Measurements from ENCODE around the gene NFRKB.

The NFRKB gene

DNA sequence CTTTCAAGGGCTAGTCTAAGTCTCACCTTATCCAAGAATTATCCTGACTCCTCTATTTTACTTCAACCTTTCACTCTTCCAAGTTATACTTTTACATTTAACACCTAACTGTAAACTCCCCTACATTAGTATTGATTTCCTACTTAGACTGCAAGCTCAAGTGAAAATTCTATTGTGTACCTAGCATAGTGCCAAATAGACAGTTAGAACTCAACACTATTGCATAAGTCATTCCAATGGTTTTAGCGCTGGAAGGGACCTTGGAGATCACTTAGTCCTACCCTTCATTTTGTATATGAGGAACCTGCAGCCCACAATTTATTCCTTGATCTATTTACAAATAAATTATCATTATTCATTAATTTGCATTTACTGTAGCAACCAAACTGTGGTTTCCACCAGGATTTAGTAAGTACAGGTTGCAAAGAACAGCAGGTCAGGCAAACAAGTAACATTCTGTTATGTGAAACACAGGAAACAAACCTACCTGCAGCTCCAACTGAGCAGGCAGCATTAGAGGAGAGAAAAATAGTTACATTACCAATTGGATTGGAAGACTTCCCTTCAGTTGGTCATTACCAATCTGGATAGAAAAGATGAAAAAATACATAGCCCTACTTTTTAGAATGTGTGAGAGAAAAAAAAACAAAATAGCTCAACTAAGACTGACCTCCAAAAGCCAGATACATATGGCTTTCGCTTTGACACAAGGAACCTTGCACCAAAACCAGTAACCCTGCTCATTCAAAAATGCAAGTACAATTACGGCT lies 33.7 kb upstream of the NFRKB start:
- Histone ChIP-seq H3K36me3 (ENCODE audit: insufficient read depth, low read length) (peaks cover 2% of the 10 kb centered on the region; the same call in 1 of the 2 replicates), H3K4me1 (ENCODE audit: insufficient read depth, low read length) (no peaks in the 10 kb centered on the region), H3K9ac (ENCODE audit: low read depth, low read length) (no peak overlapping the region), H3K9me3 (ENCODE audit: control insufficient read depth, insufficient read depth, low read length) (no peaks in the 10 kb centered on the region)

DNA sequence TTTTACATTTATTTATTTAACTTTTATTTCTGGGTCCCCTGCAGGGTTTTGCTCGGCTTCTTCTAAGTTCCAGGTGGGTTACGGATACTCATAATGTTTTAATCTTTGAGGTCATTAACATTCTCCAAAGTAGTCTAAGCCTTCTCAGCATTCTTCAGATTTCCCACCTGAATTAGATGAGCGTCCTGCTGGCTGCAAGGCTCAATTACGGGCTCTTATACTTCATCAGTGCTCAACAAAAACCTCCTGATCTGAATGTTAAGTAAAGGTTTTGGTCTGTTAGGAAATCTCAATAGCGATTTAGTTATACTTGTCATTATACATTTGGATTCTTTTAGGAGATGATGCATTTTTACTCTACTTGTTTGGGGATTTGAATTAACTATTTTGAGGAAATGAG lies 27.3 kb upstream of the NFRKB start:
- Histone ChIP-seq H3K9ac (ENCODE audit: low read depth, low read length) (no peak overlapping the region), H3K4me1 (ENCODE audit: insufficient read depth, low read length) (no peaks in the 10 kb centered on the region), H3K36me3 (ENCODE audit: insufficient read depth, low read length) (no peaks in the 10 kb centered on the region), H3K9me3 (ENCODE audit: control insufficient read depth, insufficient read depth, low read length) (no peaks in the 10 kb centered on the region)

DNA sequence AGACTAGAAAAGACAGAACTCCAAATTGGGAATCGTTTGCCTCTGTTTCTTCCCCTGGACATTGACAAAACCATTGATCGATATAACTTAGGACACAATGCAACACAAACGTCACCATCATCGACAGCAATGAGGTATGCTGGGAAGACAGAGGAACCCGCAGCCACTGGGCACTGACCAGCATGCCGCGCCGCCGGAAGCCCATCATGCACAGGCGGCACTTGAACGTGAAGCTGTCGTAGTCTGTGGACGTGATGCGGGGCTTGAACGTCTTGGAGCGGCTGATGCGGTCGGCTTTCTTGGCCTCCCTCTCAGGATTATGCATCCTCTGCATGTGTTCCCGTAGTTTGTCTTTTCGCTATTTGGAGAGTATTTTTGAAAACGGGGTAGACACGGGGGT lies 23.0 kb upstream of the NFRKB start:
- no peaks in the 10 kb centered on the region for H3K9me3 ChIP-seq (ENCODE audit: control insufficient read depth, insufficient read depth, low read length)
- H3K36me3 ChIP-seq (ENCODE audit: insufficient read depth, low read length), result peaks cover 2% of the 10 kb centered on the region; the same call in 1 of the 2 replicates
- no peak overlapping the region for H3K9ac ChIP-seq (ENCODE audit: low read depth, low read length)
- no peaks in the 10 kb centered on the region for H3K4me1 ChIP-seq (ENCODE audit: insufficient read depth, low read length)

DNA sequence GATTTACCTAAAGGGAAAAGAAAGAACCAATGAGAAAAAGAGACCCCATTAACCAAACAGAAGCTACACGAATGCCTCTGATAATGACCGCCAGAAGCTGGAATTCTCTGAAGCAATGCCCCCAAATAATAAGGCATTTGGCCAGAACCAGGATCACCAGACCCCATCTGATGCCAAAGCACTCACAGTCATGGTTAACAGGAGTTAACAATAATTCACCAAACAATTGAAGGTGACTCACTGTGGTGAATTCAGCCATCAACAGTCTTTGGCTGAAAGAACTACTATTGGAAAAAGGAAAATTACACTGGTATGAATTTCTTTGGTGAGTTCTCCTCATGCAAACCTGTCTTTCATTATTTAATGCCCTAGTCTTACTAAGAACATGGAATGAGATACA lies 21.9 kb upstream of the NFRKB start:
- Histone ChIP-seq H3K9ac (ENCODE audit: low read depth, low read length) (no peak overlapping the region), H3K36me3 (ENCODE audit: insufficient read depth, low read length) (peaks cover 2% of the 10 kb centered on the region; the same call in 1 of the 2 replicates), H3K4me1 (ENCODE audit: insufficient read depth, low read length) (no peaks in the 10 kb centered on the region), H3K9me3 (ENCODE audit: control insufficient read depth, insufficient read depth, low read length) (no peaks in the 10 kb centered on the region)

DNA sequence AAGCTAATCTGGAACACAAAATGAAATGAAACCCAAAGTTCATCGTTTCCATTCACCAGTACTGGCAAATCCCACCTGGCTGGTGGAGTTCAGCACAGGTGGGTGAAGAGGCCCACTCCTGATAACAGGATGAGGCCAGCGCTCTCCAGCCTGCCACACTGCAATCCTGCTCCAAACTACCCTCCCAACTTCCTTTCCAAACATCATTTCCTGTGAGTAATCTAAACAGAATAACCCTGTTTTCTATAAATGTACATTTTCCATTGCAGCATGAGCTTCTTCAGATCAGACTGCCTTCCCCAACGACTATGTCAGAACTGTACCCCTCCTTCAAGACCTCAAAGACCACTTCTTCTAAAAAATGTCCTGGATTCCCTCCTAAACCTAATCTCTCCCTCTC lies 15.9 kb upstream of the NFRKB start:
- no peaks in the 10 kb centered on the region; the same call in 1 of the 2 replicates for H3K4me1 ChIP-seq (ENCODE audit: insufficient read depth, low read length)
- H3K9ac ChIP-seq (ENCODE audit: low read depth, low read length), result no peak overlapping the region
- H3K36me3 ChIP-seq (ENCODE audit: insufficient read depth, low read length), result peaks cover 2% of the 10 kb centered on the region; the same call in 1 of the 2 replicates
- H3K9me3 ChIP-seq (ENCODE audit: control insufficient read depth, insufficient read depth, low read length), result no peaks in the 10 kb centered on the region

DNA sequence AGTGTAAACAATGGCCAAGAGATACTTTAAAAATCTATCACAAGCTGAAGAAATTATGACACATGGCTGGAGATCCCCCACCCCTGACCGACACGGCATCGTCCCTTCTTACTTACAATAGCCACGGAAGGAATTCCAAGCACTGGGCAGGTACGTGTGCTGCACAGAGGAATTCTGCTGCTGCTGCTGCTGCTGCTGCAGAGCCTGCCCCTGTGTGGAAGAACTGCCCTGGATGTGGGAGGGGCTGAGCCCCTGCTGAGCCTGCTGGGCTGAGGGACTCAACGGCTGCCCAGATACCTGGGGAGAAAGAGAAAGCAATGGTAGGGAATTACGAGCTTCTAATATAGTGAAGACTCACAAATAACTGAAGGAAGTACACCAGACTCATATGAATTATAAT lies 15.0 kb upstream of the NFRKB start:
- Histone ChIP-seq H3K36me3 (ENCODE audit: insufficient read depth, low read length) (peaks cover 2% of the 10 kb centered on the region; the same call in 1 of the 2 replicates), H3K4me1 (ENCODE audit: insufficient read depth, low read length) (no peaks in the 10 kb centered on the region; the same call in 1 of the 2 replicates), H3K9me3 (ENCODE audit: control insufficient read depth, insufficient read depth, low read length) (no peaks in the 10 kb centered on the region), H3K9ac (ENCODE audit: low read depth, low read length) (no peak overlapping the region)

DNA sequence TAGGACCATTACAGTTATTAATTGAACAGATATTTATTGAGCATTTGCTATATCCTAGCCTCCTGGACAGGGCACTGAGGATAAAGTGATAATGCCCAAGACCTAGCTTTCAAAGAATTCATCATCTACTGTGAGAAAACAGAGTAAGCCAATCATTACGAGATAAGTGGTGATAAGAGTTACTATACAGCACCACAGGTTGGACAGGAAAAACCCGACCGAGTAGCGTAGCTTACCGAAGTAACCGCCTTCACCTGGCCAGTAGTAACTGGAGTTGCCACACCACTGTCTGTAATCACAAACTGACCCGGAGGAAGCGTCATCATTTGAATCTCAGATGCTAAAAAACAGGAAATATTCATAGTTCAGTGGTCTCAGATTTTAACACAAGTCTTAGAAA lies 10.0 kb upstream of the NFRKB start:
- Histone ChIP-seq H3K4me1 (ENCODE audit: insufficient read depth, low read length) (no peaks in the 10 kb centered on the region; the same call in 1 of the 2 replicates), H3K9ac (ENCODE audit: low read depth, low read length) (no peak overlapping the region), H3K36me3 (ENCODE audit: insufficient read depth, low read length) (no peaks in the 10 kb centered on the region; the same call in 1 of the 2 replicates), H3K9me3 (ENCODE audit: control insufficient read depth, insufficient read depth, low read length) (no peaks in the 10 kb centered on the region)

DNA sequence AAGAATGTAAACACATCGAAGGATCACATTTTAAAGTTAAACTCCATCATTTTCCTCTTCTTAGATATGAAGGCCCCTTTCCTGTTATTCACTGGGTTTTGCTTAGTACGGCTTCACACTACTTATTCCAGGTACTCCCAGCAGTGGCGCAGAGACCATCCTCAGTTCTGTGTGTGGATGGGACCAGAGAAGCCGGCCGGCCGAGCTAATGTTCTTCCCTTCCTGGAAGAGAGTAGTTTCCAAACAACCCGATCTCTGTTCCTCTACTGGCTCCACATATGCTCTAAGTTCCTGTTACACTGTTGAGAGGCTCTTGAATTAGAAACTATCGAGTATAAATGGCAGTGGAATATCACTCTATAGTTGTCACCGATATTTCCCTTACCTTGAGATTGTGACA lies 684 bp upstream of the NFRKB start:
- H3K9me3 ChIP-seq (ENCODE audit: control insufficient read depth, insufficient read depth, low read length), result no peaks in the 10 kb centered on the region
- peak overlapping the region; percentile 40 for H3K9ac ChIP-seq (ENCODE audit: low read depth, low read length)
- peaks cover 8% of the 10 kb centered on the region; the same call in 1 of the 2 replicates for H3K4me1 ChIP-seq (ENCODE audit: insufficient read depth, low read length)
- H3K36me3 ChIP-seq (ENCODE audit: insufficient read depth, low read length), result peaks cover 3% of the 10 kb centered on the region; the same call in 1 of the 2 replicates

DNA sequence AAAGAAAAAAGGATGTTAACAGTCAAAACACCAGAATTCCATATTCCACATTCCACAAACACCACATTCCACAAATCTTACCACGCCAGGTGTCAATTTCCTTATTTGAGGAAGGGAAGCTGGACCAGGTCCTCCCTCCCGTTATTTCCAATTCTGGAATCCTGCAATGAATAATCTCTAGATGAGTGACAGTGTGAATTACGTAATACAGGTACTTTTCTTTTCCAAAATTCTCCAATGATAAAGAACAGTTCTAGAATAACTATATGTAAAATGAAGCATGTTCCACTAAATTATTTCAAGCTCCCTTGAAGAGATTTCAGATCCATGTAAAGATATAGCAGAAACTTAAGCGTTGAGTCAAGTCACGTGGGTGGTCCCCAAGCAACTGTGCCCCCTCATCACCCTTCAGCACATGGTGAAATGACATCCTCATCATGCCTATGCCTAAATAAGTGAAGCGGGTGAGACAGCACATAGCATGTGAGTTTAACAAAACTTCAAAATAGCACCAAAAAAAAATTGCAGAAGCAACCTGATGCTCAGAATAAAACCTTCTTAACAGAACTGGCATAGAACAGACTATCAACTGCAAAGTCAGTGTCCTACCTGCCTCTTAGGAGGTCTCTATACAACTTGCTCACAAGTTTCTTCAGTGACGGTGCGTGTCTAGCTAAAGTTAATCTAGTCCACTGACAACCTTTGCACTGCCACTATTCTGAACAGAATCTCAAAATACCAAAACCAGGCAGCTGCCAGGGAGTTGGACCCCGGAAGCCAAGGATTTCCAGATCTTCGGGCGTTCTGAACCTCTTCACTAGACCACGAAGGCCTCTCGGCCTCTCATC lies 876 bp downstream of the NFRKB start:
- peaks cover 8% of the 10 kb centered on the region; the same call in 1 of the 2 replicates for H3K4me1 ChIP-seq (ENCODE audit: insufficient read depth, low read length)
- H3K9ac ChIP-seq (ENCODE audit: low read depth, low read length), result peak overlapping the region; percentile 71
- H3K36me3 ChIP-seq (ENCODE audit: insufficient read depth, low read length), result peaks cover 6% of the 10 kb centered on the region; the same call in 1 of the 2 replicates
- H3K9me3 ChIP-seq (ENCODE audit: control insufficient read depth, insufficient read depth, low read length), result no peaks in the 10 kb centered on the region

DNA sequence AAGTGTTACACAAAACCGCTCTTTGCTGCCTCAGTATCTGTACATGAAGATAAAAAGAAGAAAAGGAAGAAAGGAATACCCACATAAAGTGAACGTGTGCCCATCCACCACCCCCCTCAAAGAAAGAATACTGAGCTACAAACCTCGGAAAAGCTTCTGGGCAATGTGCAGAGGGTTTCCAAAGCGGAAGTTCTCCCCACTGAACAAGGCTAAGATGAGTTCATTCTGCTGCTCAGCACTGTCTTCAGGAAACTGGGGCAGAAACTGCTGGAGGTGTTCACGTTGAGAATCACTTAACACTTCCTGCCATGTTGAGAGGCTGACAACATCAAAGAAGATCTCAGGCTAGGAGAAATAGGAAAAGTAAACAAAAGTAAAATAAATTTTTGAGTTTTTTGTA lies 6.9 kb downstream of the NFRKB start:
- Histone ChIP-seq H3K4me1 (ENCODE audit: insufficient read depth, low read length) (no peaks in the 10 kb centered on the region), H3K36me3 (ENCODE audit: insufficient read depth, low read length) (peaks cover 30% of the 10 kb centered on the region)

DNA sequence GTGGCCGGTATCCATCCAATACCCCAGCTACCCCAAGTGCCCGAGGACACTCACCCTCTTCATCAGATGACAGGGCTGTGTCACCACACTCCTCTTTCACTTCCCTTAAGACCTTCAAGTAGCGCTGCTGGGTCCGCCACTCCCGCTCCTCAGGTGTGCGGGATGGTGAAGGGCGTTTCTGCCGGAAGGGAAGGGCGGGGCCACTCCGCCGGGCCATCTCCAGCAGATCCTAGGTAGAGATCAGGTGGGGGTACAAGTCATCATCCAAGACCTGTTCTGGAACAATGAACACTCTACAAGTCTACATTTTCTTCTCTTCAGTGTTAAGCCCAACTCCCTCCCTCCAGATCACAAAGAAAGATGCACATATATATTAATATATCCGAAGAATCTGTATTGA lies 10.0 kb downstream of the NFRKB start:
- Histone ChIP-seq H3K9me3 (ENCODE audit: control insufficient read depth, insufficient read depth, low read length) (no peaks in the 10 kb centered on the region), H3K4me1 (ENCODE audit: insufficient read depth, low read length) (no peaks in the 10 kb centered on the region), H3K36me3 (ENCODE audit: insufficient read depth, low read length) (peaks cover 40% of the 10 kb centered on the region), H3K9ac (ENCODE audit: low read depth, low read length) (no peak overlapping the region)

More for the DNA sequence above, 6.9 kb downstream of the NFRKB start:
- Histone ChIP-seq H3K9me3 (ENCODE audit: control insufficient read depth, insufficient read depth, low read length) (no peaks in the 10 kb centered on the region), H3K9ac (ENCODE audit: low read depth, low read length) (no peak overlapping the region)

DNA sequence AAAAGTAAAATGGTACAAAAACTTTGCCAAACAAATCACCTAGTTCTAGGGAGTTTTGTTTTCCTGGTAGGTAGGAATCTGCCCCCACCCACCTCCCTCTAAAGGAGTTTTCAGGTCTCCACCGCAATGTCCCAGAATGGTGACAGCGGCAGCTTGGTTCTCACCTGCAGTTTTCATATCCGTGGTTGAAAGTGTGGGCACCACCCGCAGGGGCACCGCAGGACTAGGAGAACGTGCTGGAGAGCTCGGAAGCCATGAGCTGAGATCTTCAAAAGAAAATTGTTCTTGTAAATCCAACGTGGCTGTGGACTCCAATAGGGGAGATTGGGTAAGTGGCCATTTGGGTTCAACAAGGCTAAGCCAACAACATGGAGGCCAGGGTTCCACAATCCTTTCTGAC lies 10.8 kb downstream of the NFRKB start:
- Histone ChIP-seq H3K9me3 (ENCODE audit: control insufficient read depth, insufficient read depth, low read length) (no peaks in the 10 kb centered on the region), H3K9ac (ENCODE audit: low read depth, low read length) (no peak overlapping the region), H3K4me1 (ENCODE audit: insufficient read depth, low read length) (no peaks in the 10 kb centered on the region), H3K36me3 (ENCODE audit: insufficient read depth, low read length) (peaks cover 34% of the 10 kb centered on the region)

DNA sequence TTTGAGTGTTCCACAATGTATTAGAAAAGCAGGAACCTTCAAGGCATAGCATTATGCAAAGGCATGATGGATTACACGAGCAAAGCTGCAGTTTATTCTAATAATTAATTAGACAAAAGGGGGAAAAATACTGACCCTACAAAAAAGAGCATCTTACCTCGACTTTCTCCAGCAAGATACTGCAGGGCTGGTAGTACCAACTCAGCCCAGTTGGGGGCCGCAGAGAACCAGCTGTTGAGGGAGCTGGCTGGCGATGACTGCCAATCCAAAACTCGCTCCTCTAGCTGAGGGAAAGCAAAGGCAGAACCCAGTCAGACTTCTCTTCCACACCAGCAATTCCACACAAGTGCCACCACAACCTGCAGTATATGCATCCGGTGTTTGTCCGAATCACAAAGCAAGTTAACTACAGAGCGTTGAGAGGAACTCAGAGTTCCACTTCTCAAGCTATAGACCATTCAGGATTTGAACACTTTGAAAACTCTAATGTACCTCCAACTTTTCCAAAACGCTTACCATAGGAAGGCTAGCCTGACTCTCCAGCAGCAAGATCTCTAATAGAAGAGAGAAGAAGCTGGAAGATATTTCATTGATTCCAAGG lies 13.7 kb downstream of the NFRKB start:
- Histone ChIP-seq H3K9me3 (ENCODE audit: control insufficient read depth, insufficient read depth, low read length) (no peaks in the 10 kb centered on the region), H3K9ac (ENCODE audit: low read depth, low read length) (no peak overlapping the region), H3K4me1 (ENCODE audit: insufficient read depth, low read length) (no peaks in the 10 kb centered on the region), H3K36me3 (ENCODE audit: insufficient read depth, low read length) (peaks cover 34% of the 10 kb centered on the region)

DNA sequence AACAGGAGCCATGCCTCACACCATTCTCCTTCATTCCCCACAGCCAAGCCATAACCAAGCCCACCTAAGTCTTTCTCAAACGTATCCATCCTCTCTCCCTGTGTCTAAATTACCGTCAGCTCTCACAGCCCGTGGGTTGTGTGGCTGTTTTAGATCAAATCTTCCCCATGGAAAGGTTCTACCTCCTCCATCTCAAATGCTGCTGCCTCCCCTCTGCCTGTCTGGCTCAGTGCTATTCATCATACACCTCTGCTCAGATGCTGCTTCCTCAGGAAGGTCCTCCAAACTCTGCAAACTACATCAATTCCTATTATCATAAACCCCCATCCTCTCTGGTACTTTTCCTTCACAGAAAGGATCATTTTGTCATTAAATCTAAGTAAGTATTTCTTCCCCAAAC lies 15.1 kb downstream of the NFRKB start:
- Histone ChIP-seq H3K9me3 (ENCODE audit: control insufficient read depth, insufficient read depth, low read length) (no peaks in the 10 kb centered on the region), H3K4me1 (ENCODE audit: insufficient read depth, low read length) (no peaks in the 10 kb centered on the region), H3K9ac (ENCODE audit: low read depth, low read length) (no peak overlapping the region), H3K36me3 (ENCODE audit: insufficient read depth, low read length) (peaks cover 38% of the 10 kb centered on the region)

Data from ES-I3 (cell line).